ENCODE data around the gene C1QTNF1.
A peak's percentile ranks its signal among the peaks of the same experiment; 100 is the strongest.

Gene C1QTNF1

DNA sequence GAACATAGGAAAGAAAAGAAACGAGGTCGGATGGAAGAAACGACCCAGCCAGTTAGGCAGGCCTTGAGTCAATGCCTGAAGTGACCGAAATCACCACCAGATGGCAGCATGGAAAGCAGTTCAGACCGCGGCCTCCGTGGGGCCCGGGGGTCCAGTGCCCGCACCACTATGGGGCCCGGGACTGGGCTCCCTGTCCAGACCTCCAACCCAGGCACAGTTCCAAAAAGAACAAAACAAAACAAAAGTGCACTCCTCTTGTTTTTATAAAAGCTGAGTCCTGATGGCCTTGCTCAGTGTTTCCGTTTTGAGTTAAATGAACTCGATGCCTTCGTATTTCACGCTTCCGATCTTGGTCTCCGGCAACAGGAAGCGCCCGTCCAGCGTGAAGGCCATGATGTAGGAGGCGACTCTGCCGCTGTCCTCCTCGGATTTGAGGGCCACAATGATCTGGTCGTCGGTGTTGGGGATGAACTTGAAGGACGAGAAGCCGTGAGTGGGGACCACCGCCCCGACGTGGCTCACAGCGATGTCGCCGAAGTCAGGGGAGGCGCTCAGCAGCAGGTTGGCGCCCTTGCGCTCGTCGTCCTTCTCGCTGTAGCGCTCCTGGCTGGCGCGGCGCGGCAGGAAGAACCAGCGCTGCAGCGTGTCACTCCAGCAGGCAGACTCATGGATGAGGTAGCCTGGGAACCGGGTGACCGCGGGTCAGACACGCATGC, 30.6 kb upstream of the C1QTNF1 start:
- DNase-seq (ENCODE audit: low spot score): peak; percentile 36

- no peak for DNase-seq (ENCODE audit: low spot score)
These were observed 29.8 kb upstream of the C1QTNF1 start for GRCh38 chr17:78993981-78994671.

DNA sequence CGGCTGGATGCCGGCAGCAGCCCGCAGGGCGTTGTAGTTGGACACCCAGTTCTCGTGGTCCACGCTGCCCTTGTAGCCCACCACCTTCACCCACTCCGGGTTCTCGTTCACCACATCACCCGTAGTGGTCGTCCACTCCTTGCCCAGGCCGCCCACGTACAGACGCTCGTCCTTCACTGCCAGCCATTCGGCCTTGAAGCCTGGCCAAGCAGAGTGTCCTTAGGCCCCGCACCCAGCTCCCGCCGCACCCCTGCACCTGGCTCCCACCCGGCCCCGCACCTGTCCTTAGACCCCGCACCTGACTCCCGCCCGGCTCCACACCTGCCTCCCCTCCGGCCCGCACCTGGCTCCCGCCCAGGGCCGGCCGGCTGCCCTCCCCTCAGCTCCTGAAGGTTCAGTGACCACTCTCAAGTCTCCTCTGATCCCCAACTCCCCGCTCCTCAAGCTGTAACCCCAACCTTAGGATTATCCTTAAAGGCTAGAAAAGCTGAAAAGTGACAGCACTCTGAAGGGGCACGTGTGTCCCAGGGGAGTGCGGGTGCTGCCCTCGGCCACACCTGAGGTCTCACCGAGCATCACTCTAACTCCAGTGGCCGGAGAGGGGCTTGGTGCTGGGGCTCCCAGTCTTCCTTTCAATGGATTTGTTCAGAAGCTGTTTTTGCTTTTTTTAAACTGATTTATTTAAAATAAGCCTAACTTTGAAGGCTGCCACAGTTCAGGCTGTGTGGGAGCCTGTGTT, 28.8 kb upstream of the C1QTNF1 start:
- DNase-seq (ENCODE audit: low spot score): no peak

DNA sequence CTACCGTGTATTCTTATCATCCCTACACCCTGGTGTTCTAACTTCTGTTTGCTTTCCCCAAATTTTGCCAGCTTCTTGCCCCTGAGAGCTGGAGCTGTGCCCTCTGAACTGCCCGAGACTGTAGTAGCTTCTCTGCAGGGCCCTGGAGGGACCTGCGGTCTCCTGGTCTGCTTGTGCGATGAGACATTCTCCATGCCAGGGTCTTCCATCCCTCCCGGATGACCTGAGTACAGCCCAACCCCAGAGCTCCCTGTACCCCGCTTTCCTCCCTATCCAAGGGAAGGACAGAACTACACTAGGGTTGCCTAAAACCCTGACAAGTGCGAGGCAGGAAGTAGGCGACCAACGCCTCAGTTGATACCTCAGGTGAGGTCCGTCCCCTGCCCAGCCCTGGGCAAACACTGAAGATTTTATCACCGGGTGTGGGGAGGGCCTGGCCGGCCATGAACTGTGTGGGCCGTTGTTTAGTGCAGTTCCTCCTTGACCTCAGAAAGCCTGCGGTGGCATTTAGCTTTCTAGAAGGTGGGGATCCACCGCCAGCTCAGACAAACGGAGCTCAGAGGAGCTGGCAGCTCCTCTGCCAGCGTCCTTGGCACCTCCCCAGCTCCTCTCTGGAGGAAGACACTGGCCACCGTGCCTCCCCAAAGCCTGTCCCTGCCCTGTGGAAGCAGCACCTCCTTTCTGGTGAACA, 28.1 kb upstream of the C1QTNF1 start:
- peak; percentile 16 for DNase-seq (ENCODE audit: low spot score)

DNA sequence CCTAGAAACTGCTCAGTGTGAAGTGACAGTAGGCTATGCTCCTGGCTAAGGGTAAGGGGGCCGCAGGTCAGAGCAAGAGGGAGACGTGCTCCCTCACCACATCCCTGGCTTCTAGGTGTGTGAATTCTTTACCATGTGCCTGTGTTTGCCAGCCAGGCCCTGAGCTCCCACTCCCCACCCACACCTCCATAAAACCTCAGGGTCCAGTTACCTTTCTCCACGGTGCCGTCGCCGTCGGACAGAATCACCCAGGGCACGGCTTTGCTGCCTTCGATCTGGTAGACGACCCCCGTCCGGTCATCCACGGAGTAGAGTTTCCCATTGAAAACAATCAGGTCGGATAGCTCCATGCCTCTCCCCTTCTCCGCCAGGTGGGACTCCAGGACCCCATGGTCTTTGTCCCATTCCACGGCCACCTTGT, 27.2 kb upstream of the C1QTNF1 start:
- no peak for DNase-seq (ENCODE audit: low spot score)

DNA sequence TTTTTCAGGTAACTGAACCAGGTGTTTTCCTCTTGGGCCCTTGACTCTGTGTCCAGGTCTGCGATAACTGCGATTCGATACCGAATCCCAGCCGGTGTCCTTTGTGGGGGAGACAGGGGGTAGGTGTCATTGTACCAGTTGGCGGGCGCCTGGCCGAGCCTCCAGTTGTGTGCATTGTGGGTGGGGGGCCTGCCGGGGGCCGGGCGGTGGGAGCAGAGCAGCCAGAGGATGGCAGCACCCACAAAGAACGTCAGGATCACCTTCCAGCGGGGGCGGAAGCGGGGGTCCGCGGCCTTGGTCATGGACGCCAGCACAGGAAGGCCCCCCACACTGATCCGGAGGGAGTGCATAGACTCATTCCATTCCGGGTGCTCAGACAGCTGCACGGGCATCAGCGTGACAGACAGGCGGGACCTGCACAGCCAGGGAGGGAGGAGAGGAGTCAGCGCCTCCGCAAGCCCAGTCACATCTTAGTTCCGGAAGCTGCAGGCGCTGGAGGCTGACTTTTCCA, 26.7 kb upstream of the C1QTNF1 start:
- no peak for DNase-seq (ENCODE audit: low spot score)

DNA sequence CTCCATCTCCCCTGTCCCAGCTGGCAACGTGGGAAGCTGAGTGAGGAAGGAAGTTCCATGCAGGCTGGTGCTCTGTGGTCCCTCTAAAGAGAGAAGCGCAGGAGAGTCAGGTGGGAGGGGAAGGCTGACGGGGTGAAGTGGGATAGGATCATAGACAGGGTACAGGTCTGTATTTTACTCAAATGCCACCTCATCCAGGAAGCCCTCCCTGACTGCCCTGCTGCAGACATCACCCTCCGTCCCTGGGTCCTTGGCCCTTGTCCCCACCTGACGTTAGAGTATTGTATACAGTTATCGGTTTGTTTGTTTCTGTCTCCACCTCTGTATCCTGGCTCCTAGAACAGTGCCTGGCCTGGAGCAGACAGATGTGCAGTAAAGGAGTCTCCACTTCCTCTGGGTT, 26.1 kb upstream of the C1QTNF1 start:
- no peak for DNase-seq (ENCODE audit: low spot score)

GRCh38 chr17:78998311-78999055, 25.5 kb upstream of the C1QTNF1 start:
- no peak for DNase-seq (ENCODE audit: low spot score)

- DNase-seq (ENCODE audit: low spot score): no peak
These were observed 24.8 kb upstream of the C1QTNF1 start for GRCh38 chr17:78999056-78999768.

DNA sequence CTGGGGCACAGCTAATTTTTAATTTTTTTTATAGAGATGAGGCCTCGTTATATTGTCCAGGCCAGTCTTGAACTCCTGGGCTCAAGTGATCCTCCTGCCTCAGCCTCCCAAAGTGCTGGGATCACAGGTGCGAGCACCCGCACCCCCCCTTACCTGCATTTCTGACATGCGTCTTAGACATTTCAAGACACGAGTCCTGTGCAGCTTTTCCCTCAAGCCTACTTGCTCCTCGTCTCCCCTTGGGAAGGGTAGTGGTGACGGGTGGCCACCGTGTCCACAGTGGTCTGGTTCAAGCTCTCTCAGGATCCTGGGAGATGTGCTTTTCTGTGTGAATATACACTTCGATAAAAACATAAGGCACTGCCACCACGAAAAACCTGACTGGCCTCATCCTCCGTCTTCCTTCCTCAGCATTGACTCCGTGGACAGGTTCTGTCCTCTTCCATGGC, 24.0 kb upstream of the C1QTNF1 start:
- DNase-seq (ENCODE audit: low spot score): no peak

DNA sequence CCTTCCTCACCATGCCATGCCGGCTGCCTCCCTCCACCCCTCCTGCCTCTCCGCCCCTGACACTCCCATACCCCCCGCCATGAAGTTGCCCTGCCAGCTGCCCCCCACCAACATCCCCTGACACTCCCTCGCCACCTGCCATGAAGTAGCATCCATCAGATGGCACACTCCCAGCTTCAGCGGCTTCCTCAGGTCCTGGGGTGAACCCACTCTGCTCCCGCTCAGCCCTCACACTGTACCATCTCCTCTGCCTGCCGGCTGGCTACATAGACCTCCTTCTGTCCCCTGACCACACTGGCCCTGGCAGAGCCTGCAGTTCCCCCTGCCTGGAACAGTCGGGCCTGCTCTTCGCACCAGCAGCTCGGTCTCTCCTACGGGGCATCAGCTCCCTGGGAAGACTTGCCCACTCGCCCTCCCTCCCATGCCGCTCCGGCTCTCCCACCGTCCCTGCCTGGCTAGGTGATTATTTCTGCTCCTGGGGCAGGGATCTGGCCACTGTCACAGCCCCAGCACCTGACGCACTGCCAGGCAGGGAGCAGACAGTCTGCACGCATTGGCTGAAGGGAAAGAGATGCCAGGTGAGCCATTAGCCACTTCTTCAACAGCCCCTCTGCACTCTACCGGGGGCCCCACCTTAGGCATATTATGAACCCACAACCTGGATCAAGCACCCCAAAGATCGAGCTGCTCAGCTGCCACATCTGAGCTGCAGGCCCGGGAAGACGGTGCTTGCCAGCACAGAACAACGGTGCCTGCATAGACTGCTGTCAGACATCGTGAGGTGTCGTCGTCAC, 23.4 kb upstream of the C1QTNF1 start:
- DNase-seq (ENCODE audit: low spot score): no peak

DNA sequence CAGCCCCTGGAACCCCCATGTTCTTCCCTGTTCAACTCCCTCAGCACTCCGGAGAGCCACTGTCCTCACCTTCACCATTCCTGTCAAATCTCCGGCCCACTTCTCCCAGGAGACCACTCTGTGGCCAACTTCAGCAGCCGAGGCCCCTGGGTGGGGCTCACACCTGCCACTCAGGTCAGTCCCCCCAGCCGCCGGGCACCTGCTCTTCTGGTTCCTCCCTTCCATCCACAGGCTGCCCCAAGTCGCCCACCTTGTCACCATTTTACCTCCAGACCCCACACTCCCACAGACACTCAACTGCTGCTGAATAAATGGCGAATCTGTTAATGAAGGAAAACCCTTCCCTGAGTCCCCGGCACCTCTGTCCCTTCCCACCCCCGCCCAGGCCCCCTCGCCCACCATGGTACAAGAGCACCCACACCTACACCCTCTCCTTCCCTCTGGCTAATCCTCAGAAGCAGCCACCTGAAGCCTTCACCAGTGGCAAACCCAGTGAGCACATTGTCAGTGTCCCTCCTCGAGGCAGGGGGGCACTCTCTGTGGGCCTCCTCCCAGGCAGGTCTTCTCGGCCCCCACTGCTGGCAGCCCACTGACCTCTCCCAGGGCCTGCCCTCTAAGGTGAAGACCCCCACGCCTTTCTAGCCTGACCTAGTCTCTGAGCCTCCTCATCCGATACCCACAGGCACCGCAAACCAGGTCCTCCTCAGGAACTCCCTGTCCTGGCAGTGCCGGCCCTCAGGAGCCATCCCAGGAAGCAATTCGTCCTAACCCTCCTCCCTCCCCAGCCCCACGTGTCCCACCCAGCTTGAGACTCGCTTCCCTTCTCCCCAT, 22.6 kb upstream of the C1QTNF1 start:
- DNase-seq (ENCODE audit: low spot score): no peak

GRCh38 chr17:79002291-79002690, 21.7 kb upstream of the C1QTNF1 start:
- DNase-seq (ENCODE audit: low spot score): no peak

DNA sequence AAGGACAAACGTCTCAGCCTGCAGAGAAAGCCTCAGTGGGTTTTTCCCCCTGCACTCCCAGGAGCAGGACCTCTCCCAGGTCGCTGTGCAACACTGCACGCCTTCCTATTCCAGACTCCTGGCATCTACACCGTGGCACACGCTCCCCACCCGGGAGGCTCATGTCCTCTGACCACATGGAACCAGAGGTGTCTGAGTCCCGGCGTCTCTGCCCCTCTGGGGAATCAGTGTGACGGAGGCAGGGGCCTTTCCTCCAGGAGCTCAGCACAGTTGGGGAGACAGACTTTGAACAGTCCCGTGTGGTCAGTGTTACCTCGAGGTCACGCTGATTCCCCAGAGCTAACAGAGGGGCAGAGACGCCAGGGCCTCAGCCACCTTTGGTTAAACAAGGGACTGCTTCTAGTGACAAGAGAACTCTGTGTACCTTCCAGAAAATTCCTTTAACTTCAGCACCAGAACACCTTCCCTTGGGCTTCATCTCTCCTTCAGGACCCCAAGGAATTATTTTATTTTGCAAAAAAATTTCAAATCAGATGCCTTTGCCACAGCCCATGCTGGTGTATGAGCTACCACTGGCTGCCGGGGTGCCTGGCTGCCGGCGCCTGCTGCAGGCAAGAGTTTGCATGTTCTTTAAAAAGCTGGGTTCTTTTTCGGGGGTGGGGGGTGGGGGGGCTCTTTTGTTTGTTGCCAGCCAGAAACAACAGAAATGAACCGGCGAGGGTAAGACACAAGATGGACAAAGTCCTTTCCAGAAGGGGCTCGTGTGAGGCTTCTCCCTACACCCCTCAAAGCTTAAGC, 21.0 kb upstream of the C1QTNF1 start:
- no peak for DNase-seq (ENCODE audit: low spot score)

GRCh38 chr17:79003661-79004411, 20.1 kb upstream of the C1QTNF1 start:
- no peak for DNase-seq (ENCODE audit: low spot score)

DNA sequence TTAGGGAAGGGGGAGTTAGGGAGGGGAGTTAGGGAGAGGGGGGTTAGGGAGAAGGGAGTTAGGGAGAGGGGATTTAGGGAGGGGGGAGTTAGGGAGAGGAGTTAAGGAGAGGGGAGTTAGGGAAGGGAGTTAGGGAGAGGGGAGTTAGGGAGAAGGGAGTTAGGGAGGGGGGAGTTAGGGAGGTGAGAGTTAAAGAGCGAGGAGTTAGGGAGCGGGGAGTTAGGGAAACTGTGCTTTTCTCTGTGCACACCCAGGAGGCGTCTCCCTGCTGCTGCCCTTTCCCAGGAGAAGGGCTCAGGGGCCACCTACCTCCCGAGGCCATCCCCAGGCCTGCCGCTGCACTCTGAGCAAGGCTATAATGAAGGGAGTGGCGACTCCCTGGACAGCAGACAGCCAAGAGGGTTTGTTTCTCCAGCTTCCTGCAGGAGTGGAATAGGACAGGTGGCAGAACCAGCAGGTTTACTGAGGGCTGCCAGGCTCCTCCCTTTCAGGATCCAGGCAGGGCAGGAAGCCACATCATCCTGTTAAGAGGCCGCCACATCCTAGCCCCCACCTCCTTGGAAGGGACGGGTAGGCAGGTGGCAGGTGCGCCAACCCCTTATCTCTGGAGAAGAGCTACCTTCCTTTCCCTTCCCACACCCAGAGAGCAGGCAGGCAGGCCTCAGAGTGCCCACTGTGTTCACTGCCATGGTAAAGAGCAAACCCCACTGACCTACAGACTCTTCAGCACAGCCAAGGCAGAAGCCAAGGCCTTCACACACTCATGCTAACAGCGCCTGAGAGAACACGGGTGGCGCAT, 18.7 kb upstream of the C1QTNF1 start:
- DNase-seq (ENCODE audit: low spot score): peak; percentile 62

- no peak for DNase-seq (ENCODE audit: low spot score)
These were observed 17.9 kb upstream of the C1QTNF1 start for GRCh38 chr17:79006046-79006445.
